Erythroblast (primary cell): ENCODE measurements around the gene VWCE.

ENCODE experiments used
- GATA1 ChIP-seq: IDR thresholded peaks from 2 replicates; pipeline ENCODE4 v1.6.1; 2011; ENCODE audit warnings: low read depth, mild to moderate bottlenecking, control low read depth, low read length, moderate library complexity
- POLR2A ChIP-seq: IDR thresholded peaks from 2 replicates; pipeline ENCODE4 v1.6.1; 2011; ENCODE audit warnings: mild to moderate bottlenecking, low read length

GRCh38 chr11:61328351-61328750 is 33.2 kb upstream of the VWCE start:
- TF ChIP-seq GATA1 (no peak), POLR2A (no peak)
